Neural crest cell (in vitro differentiated cells): ENCODE data around the gene MEIOC. TPM values are rescaled to one million over a fixed set of nuclear protein-coding genes. Genes with fewer than 3 reads are reported as not detected.
A peak's percentile ranks its signal among the peaks of the same experiment; 100 is the strongest.

Experiments used
- DNase-seq: peaks from one replicate; pipeline ENCODE4 v3.0.0; 2021; ENCODE audit warnings: low read depth, mixed read lengths, low spot score
- H3K27ac Mint-ChIP-seq: one replicate; pipeline ENCODE4 v1.8.0; 2021; ENCODE audit warnings: mild to moderate bottlenecking, mixed read lengths; ENCODE audit not compliant: unreplicated experiment
- H3K27me3 Mint-ChIP-seq: 2 replicates; pipeline ENCODE4 v1.8.0; 2021; ENCODE audit warnings: low read depth, mild to moderate bottlenecking, mixed read lengths
- H3K36me3 Mint-ChIP-seq: 2 replicates; pipeline ENCODE4 v1.8.0; 2021; ENCODE audit warnings: low read depth, mild to moderate bottlenecking, mixed read lengths
- H3K4me1 Mint-ChIP-seq: 2 replicates; pipeline ENCODE4 v1.8.0; 2021; ENCODE audit warnings: mixed read lengths
- H3K4me3 Mint-ChIP-seq: one replicate; pipeline ENCODE4 v1.8.0; 2021; ENCODE audit warnings: mild to moderate bottlenecking, mixed read lengths
- H3K9me3 Mint-ChIP-seq: 2 replicates; pipeline ENCODE4 v1.8.0; 2021; ENCODE audit warnings: mixed read lengths
- long read RNA-seq: library from polyadenylated mRNA; unstranded; transcript quantifications from one replicate; pipeline ENCODE4 v2.0.0, GENCODE V29; 2020
- total RNA-seq: library from RNA; stranded (reverse); gene quantifications from 2 replicates; pipeline ENCODE4 v1.2.1, GENCODE V29; 2021
- TF ChIP-seq, protein P1 (sequence below): fragments of 200-600 bp; sonication (generic); conservative IDR thresholded peaks from 2 replicates; pipeline ENCODE4 v1.5.0; 2021; ENCODE audit warnings: antibody characterized with exemption, mild to moderate bottlenecking

MEIOC gene
- total RNA-seq: 0.70 and 1.3 TPM in 2 replicates
- long read RNA-seq, partial matches to known transcripts: 0 of 1 reads
- long read RNA-seq, other reads (novel, unspliced or antisense): 1 of 1 reads

GRCh38 chr17:44655983-44656710 is at the start of gene MEIOC:
Gene MEIOC, plus strand, starts transcription at chr17:44656468. Its CDS starts 146 bp downstream, at chr17:44656614.
- peaks cover 9% of the 10 kb centered on the region for H3K4me1 Mint-ChIP-seq
- H3K27ac Mint-ChIP-seq: no peak within 1 kb of the TSS
- H3K4me3 Mint-ChIP-seq: peak within 1 kb of the TSS; percentile 74
- peaks cover 6% of the 10 kb centered on the region for H3K36me3 Mint-ChIP-seq
- TF ChIP-seq, protein P1, sequence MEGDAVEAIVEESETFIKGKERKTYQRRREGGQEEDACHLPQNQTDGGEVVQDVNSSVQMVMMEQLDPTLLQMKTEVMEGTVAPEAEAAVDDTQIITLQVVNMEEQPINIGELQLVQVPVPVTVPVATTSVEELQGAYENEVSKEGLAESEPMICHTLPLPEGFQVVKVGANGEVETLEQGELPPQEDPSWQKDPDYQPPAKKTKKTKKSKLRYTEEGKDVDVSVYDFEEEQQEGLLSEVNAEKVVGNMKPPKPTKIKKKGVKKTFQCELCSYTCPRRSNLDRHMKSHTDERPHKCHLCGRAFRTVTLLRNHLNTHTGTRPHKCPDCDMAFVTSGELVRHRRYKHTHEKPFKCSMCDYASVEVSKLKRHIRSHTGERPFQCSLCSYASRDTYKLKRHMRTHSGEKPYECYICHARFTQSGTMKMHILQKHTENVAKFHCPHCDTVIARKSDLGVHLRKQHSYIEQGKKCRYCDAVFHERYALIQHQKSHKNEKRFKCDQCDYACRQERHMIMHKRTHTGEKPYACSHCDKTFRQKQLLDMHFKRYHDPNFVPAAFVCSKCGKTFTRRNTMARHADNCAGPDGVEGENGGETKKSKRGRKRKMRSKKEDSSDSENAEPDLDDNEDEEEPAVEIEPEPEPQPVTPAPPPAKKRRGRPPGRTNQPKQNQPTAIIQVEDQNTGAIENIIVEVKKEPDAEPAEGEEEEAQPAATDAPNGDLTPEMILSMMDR: no peak
- H3K9me3 Mint-ChIP-seq: peaks cover 5% of the 10 kb centered on the region
- H3K27me3 Mint-ChIP-seq: peaks cover 53% of the 10 kb centered on the region
- peak; percentile 33 for DNase-seq

- no peak for DNase-seq
- peaks cover 31% of the 10 kb centered on the region for H3K4me1 Mint-ChIP-seq
- H3K27ac Mint-ChIP-seq: no peak overlapping the region
- TF ChIP-seq, protein P1: no peak
- no peaks in the 10 kb centered on the region for H3K36me3 Mint-ChIP-seq
- no peaks in the 10 kb centered on the region for H3K9me3 Mint-ChIP-seq
- H3K27me3 Mint-ChIP-seq: no peaks in the 10 kb centered on the region
- no peak overlapping the region for H3K4me3 Mint-ChIP-seq
These were observed 49.6 kb upstream of the MEIOC start for GRCh38 chr17:44606658-44607057.

- H3K9me3 Mint-ChIP-seq: no peaks in the 10 kb centered on the region
- TF ChIP-seq, protein P1: no peak
- peaks cover 18% of the 10 kb centered on the region for H3K4me1 Mint-ChIP-seq
- H3K27me3 Mint-ChIP-seq: no peaks in the 10 kb centered on the region
- H3K4me3 Mint-ChIP-seq: no peak overlapping the region
- peak overlapping the region; percentile 62 for H3K27ac Mint-ChIP-seq
- no peaks in the 10 kb centered on the region for H3K36me3 Mint-ChIP-seq
- DNase-seq: no peak
These were observed 48.2 kb upstream of the MEIOC start for GRCh38 chr17:44607836-44608690.

DNA sequence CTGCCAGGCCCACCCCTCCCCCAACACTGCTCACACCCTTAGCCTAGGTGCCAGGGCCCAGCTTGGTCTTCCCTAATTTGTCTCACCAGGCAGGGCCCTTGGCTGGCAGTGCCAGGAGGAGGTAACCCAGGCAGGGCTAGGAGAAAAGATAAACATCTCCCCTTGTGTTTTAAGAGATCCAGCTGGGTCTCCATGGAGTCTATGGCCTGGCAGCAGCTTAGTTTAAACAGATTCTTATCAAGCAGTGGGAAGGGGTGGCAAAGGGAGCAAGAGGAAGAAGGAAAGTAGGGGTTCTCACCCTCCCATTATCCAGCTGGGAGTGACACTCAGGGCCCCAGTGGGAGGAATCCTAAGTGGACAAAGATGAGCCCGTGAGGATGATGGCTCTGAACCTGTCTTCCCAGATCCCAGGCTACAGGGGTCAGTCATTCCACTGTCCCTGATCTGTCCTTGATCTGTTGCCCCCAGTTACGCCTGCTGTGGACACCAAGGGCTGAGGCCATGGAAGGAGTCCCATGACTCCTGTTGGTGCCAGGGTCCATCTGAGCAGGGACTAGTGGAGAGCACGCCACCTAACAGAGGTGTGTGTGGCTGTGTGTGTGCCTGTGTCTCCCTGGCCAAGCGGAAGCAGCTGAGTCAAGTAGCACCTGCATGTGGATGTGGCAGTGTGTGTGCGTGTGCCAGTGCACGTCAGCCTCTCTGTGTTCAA is 47.4 kb upstream of the MEIOC start:
- no peak overlapping the region for H3K4me3 Mint-ChIP-seq
- no peaks in the 10 kb centered on the region for H3K36me3 Mint-ChIP-seq
- TF ChIP-seq, protein P1: no peak
- no peaks in the 10 kb centered on the region for H3K9me3 Mint-ChIP-seq
- no peaks in the 10 kb centered on the region for H3K27me3 Mint-ChIP-seq
- peak overlapping the region; percentile 81 for H3K27ac Mint-ChIP-seq
- H3K4me1 Mint-ChIP-seq: peaks cover 18% of the 10 kb centered on the region
- DNase-seq: no peak

DNA sequence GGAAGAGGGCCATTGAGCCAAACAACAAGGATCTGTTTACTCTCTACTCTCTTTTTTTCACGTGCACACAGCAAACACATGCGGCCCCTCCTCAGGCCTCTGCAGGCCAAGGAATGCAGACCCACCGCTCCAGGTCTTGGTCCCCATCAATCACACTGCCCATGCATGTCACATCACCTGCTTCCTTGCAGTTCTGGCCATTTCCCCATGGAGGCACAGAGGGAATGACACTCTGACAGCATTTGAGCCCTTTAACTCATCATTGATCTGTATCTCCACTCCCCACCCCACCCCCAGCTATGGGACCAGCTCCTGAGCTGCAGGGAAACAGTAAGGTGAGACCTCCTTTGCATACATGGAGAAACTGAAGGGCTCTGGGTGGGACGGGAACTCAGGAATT is 45.9 kb upstream of the MEIOC start:
- TF ChIP-seq, protein P1: no peak
- Mint-ChIP-seq H3K36me3 (no peaks in the 10 kb centered on the region), H3K9me3 (no peaks in the 10 kb centered on the region), H3K27ac (no peak overlapping the region), H3K4me3 (no peak overlapping the region), H3K27me3 (no peaks in the 10 kb centered on the region), H3K4me1 (peaks cover 18% of the 10 kb centered on the region)
- DNase-seq: no peak
